ENCODE results near the gene TSC22D4.

GRCh38 chr7:100466653-100467605 lies 12.1 kb downstream of the TSC22D4 start:
- TF ChIP-seq, protein P1, sequence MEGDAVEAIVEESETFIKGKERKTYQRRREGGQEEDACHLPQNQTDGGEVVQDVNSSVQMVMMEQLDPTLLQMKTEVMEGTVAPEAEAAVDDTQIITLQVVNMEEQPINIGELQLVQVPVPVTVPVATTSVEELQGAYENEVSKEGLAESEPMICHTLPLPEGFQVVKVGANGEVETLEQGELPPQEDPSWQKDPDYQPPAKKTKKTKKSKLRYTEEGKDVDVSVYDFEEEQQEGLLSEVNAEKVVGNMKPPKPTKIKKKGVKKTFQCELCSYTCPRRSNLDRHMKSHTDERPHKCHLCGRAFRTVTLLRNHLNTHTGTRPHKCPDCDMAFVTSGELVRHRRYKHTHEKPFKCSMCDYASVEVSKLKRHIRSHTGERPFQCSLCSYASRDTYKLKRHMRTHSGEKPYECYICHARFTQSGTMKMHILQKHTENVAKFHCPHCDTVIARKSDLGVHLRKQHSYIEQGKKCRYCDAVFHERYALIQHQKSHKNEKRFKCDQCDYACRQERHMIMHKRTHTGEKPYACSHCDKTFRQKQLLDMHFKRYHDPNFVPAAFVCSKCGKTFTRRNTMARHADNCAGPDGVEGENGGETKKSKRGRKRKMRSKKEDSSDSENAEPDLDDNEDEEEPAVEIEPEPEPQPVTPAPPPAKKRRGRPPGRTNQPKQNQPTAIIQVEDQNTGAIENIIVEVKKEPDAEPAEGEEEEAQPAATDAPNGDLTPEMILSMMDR (IDR thresholded peaks at IDR 0.05; ENCODE audit: low read depth, low read length) = no peak
- TF ChIP-seq EZH2phosphoT487 (IDR thresholded peaks at IDR 0.05; ENCODE audit: low read depth) = no peak
